Measurements from ENCODE around the gene STUB1. TPM values are rescaled to one million over a fixed set of nuclear protein-coding genes. Genes with fewer than 3 reads are reported as not detected.
A peak's percentile ranks its signal among the peaks of the same experiment; 100 is the strongest.

STUB1 gene
- total and polyA plus RNA-seq, 2 donors (not counting 1 experiment from before 2014, with no cell fraction given), result 94.3 to 116 TPM

GRCh38 chr16:675884-676564 is 4.2 kb upstream of the STUB1 start:
- ChIA-PET CTCF (interaction anchor here (0.6 kb wide), 1 partner anchor 1148 kb away, joined by 3 read pairs; no protein-coding TSS in a partner anchor), POLR2A (interaction anchor here (0.6 kb wide), 1 partner anchor 82 kb away, joined by 4 read pairs; no protein-coding TSS in a partner anchor)
- H3K27me3 Mint-ChIP-seq, result peaks cover 6% of the 10 kb centered on the region
- intact Hi-C loops (cut with micrococcal nuclease), result loop anchor here (5.0 kb wide), 1 partner anchor 1001 kb away; the partner anchor contains the start of gene JPT2
- Histone ChIP-seq H3K4me3 (ENCODE audit: control extremely low read depth in 1 of 5, extremely low read depth in 1 of 5, insufficient read depth in 1 of 5, low read depth in 2 of 5, low read length in 4 of 5) (no peak overlapping the region), H2AFZ (ENCODE audit: insufficient read depth, low read depth, low read length, poor library complexity, severe bottlenecking) (no peak overlapping the region), H3K27me3 (replicated peaks in 1 of 4; ENCODE audit: control extremely low read depth in 1 of 4, control insufficient read depth in 3 of 4, insufficient read depth in 4 of 4, low read length in 3 of 4) (peaks cover 0 to 25% (median 11%) of the 10 kb centered on the region in 4 experiments), H3K4me1 (ENCODE audit: control insufficient read depth in 2 of 2, insufficient read depth in 2 of 2, low read length in 2 of 2) (peaks cover 13 to 36% of the 10 kb centered on the region in 2 donors), H3K9ac (ENCODE audit: low read length) (no peak overlapping the region), H3K79me2 (ENCODE audit: control insufficient read depth, insufficient read depth, low read length) (peaks cover 4% of the 10 kb centered on the region), H3K9me3 (ENCODE audit: control extremely low read depth in 1 of 3, control insufficient read depth in 2 of 3, insufficient read depth in 1 of 3, low read length in 2 of 3) (peaks cover 0 to 7% (median 0%) of the 10 kb centered on the region in 3 donors), H4K20me1 (ENCODE audit: control insufficient read depth, insufficient read depth, low read length, poor library complexity, severe bottlenecking) (peaks cover 13% of the 10 kb centered on the region), H3K4me2 (replicated peaks; ENCODE audit: low read depth, low read length, poor library complexity, severe bottlenecking) (peak overlapping the region; percentile 63), H3K27ac (ENCODE audit: low read length in 2 of 2) (no peak overlapping the region), H3K36me3 (replicated peaks in 1 of 2; ENCODE audit: control extremely low read depth in 1 of 2, control insufficient read depth in 1 of 2, extremely low read depth in 1 of 2, insufficient read depth in 2 of 2, low read length in 1 of 2) (peaks cover 0 to 18% of the 10 kb centered on the region in 2 experiments)
- H3K4me3 Mint-ChIP-seq, result no peak overlapping the region
- H3K4me1 Mint-ChIP-seq, result peaks cover 26% of the 10 kb centered on the region
- 87% methylated on average over 15 of the region's 25 CpGs for WGBS (ENCODE audit: insufficient coverage)
- no peaks in the 10 kb centered on the region for H3K9me3 Mint-ChIP-seq (ENCODE audit: insufficient read depth)
- no peak overlapping the region for H3K27ac Mint-ChIP-seq
- DNase-seq, result no peak
- no peak for TF ChIP-seq EZH2 (IDR thresholded peaks at IDR 0.05; ENCODE audit: borderline replicate concordance, insufficient read depth, low read depth, low read length, poor library complexity, severe bottlenecking)
- TF ChIP-seq, protein P1, sequence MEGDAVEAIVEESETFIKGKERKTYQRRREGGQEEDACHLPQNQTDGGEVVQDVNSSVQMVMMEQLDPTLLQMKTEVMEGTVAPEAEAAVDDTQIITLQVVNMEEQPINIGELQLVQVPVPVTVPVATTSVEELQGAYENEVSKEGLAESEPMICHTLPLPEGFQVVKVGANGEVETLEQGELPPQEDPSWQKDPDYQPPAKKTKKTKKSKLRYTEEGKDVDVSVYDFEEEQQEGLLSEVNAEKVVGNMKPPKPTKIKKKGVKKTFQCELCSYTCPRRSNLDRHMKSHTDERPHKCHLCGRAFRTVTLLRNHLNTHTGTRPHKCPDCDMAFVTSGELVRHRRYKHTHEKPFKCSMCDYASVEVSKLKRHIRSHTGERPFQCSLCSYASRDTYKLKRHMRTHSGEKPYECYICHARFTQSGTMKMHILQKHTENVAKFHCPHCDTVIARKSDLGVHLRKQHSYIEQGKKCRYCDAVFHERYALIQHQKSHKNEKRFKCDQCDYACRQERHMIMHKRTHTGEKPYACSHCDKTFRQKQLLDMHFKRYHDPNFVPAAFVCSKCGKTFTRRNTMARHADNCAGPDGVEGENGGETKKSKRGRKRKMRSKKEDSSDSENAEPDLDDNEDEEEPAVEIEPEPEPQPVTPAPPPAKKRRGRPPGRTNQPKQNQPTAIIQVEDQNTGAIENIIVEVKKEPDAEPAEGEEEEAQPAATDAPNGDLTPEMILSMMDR (IDR thresholded peaks at IDR 0.05), result no peak
- ATAC-seq (ENCODE audit: low read depth), result no peak

GRCh38 chr16:676565-676902 is 3.7 kb upstream of the STUB1 start:
- Histone ChIP-seq H3K4me3 (ENCODE audit: control extremely low read depth in 1 of 5, extremely low read depth in 1 of 5, insufficient read depth in 1 of 5, low read depth in 2 of 5, low read length in 4 of 5) (no peak overlapping the region), H3K4me2 (replicated peaks; ENCODE audit: low read depth, low read length, poor library complexity, severe bottlenecking) (no peak overlapping the region), H2AFZ (ENCODE audit: insufficient read depth, low read depth, low read length, poor library complexity, severe bottlenecking) (no peak overlapping the region), H3K4me1 (ENCODE audit: control insufficient read depth in 2 of 2, insufficient read depth in 2 of 2, low read length in 2 of 2) (peaks cover 18 to 41% of the 10 kb centered on the region in 2 donors), H3K9me3 (ENCODE audit: control extremely low read depth in 1 of 3, control insufficient read depth in 2 of 3, insufficient read depth in 1 of 3, low read length in 2 of 3) (peaks cover 0 to 7% (median 0%) of the 10 kb centered on the region in 3 donors), H3K27me3 (replicated peaks in 1 of 4; ENCODE audit: control extremely low read depth in 1 of 4, control insufficient read depth in 3 of 4, insufficient read depth in 4 of 4, low read length in 3 of 4) (peaks cover 0 to 25% (median 11%) of the 10 kb centered on the region in 4 experiments), H3K79me2 (ENCODE audit: control insufficient read depth, insufficient read depth, low read length) (peaks cover 9% of the 10 kb centered on the region), H3K9ac (ENCODE audit: low read length) (no peak overlapping the region), H4K20me1 (ENCODE audit: control insufficient read depth, insufficient read depth, low read length, poor library complexity, severe bottlenecking) (peaks cover 13% of the 10 kb centered on the region), H3K27ac (ENCODE audit: low read length in 2 of 2) (no peak overlapping the region), H3K36me3 (replicated peaks in 1 of 2; ENCODE audit: control extremely low read depth in 1 of 2, control insufficient read depth in 1 of 2, extremely low read depth in 1 of 2, insufficient read depth in 2 of 2, low read length in 1 of 2) (peaks cover 0 to 15% of the 10 kb centered on the region in 2 experiments)
- no peak for DNase-seq
- no peak for ATAC-seq (ENCODE audit: low read depth)
- intact Hi-C loops (cut with micrococcal nuclease), result loop anchor here (5.0 kb wide), 1 partner anchor 1001 kb away; the partner anchor contains the start of gene JPT2
- H3K27me3 Mint-ChIP-seq, result peaks cover 6% of the 10 kb centered on the region
- POLR2A ChIA-PET, result no interaction called here
- no peak overlapping the region for H3K4me3 Mint-ChIP-seq
- WGBS (ENCODE audit: insufficient coverage), result 94% methylated on average over 21 of the region's 21 CpGs
- CTCF ChIA-PET, result no interaction called here
- H3K4me1 Mint-ChIP-seq, result peaks cover 31% of the 10 kb centered on the region
- H3K9me3 Mint-ChIP-seq (ENCODE audit: insufficient read depth), result no peaks in the 10 kb centered on the region
- no peak overlapping the region for H3K27ac Mint-ChIP-seq
- TF ChIP-seq EZH2 (IDR thresholded peaks at IDR 0.05; ENCODE audit: borderline replicate concordance, insufficient read depth, low read depth, low read length, poor library complexity, severe bottlenecking), result no peak
- TF ChIP-seq, protein P1 (IDR thresholded peaks at IDR 0.05), result no peak

Data from B cell (primary cell).